ENCODE measurements around the gene MAPK8IP2.
A peak's percentile ranks its signal among the peaks of the same experiment; 100 is the strongest.

Gene MAPK8IP2

GRCh38 chr22:50626850-50627641, 26.5 kb downstream of the MAPK8IP2 start:
- DNase-seq (ENCODE audit: low read depth, low spot score): no peak
- H3K4me3 ChIP-seq (ENCODE audit: low read depth, low read length): peak overlapping the region; percentile 80
- TF ChIP-seq, protein P1, sequence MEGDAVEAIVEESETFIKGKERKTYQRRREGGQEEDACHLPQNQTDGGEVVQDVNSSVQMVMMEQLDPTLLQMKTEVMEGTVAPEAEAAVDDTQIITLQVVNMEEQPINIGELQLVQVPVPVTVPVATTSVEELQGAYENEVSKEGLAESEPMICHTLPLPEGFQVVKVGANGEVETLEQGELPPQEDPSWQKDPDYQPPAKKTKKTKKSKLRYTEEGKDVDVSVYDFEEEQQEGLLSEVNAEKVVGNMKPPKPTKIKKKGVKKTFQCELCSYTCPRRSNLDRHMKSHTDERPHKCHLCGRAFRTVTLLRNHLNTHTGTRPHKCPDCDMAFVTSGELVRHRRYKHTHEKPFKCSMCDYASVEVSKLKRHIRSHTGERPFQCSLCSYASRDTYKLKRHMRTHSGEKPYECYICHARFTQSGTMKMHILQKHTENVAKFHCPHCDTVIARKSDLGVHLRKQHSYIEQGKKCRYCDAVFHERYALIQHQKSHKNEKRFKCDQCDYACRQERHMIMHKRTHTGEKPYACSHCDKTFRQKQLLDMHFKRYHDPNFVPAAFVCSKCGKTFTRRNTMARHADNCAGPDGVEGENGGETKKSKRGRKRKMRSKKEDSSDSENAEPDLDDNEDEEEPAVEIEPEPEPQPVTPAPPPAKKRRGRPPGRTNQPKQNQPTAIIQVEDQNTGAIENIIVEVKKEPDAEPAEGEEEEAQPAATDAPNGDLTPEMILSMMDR (IDR thresholded peaks at IDR 0.05; ENCODE audit: insufficient read depth, low read length, missing control alignments): no peak
- ChIA-PET POLR2A (no interaction called here), CTCF (interaction anchor here (1.2 to 2.3 kb wide), 12 partner anchors 10 to 106 kb away, joined by 3 to 15 read pairs (median 6); partner anchors contain the start of genes SCO2 and SYCE3)

DNA sequence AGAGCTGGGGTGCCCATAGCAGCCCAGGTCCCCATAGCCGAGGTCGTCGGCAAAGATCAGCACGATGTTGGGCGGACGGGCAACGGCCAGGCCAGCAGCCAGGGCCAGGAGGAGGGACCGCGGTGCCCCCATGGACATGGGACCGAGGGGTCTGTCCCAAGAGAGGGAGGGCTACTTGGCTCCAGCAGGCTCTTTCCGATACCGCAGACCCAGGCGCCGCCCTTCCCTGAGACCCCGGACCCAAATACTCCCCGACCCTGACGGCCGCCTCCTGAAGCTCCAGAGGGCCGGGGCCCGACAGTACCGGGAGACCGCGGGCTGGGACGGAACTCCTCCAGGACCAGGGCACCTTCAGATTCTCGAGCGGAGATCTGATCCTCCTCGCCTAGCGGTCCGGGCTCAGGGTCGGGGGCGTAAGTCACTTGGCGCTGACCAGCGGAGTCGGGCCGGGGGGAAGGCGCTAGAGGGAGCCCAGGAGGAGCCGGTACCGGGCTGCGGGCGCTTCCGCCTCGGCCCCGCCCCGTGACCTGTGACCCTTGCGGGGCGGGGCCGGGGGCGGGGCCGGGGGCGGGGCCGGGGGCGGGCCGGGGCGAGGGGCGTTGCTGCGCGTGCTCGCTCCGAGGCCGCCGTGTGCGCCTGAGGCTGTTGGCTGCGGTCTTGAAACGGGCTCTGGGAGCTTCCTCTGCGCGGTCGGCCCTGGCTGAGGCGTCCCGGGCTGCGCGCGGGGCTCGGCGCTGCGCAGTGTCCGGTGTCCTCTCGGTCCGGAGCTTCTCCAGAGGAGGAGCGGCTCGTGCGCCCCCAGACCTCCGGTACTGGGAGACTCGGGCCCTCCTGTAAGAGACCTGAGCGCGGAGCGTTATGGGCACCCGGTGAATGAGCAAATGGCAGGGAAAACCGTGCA, 27.3 kb downstream of the MAPK8IP2 start, which contains the start of gene ARSA:
ARSA (minus strand) TSS at position 511 of the 901 bp plus-strand sequence; CDS start at position 138, 373 bp downstream.
- TF ChIP-seq, protein P1 (IDR thresholded peaks at IDR 0.05; ENCODE audit: insufficient read depth, low read length, missing control alignments): peak; percentile 65
- peak within 1 kb of the TSS; percentile 81 for H3K4me3 ChIP-seq (ENCODE audit: low read depth, low read length)
- DNase-seq (ENCODE audit: low read depth, low spot score): peak; percentile 10
- ChIA-PET CTCF (interaction anchor here (0.7 to 2.3 kb wide), 13 partner anchors 9 to 105 kb away, joined by 3 to 15 read pairs (median 6); partner anchors contain the start of genes SCO2 and SYCE3), POLR2A (no interaction called here)

- ChIA-PET CTCF (interaction anchor here (0.7 to 2.3 kb wide), 10 partner anchors 10 to 105 kb away, joined by 3 to 15 read pairs (median 6); partner anchors contain the start of genes SCO2 and SYCE3), POLR2A (no interaction called here)
- TF ChIP-seq, protein P1 (IDR thresholded peaks at IDR 0.05; ENCODE audit: insufficient read depth, low read length, missing control alignments): no peak
- H3K4me3 ChIP-seq (ENCODE audit: low read depth, low read length): peak overlapping the region; percentile 81
- DNase-seq (ENCODE audit: low read depth, low spot score): no peak
Observed at GRCh38 chr22:50628543-50629134, 28.0 kb downstream of the MAPK8IP2 start.

DNA sequence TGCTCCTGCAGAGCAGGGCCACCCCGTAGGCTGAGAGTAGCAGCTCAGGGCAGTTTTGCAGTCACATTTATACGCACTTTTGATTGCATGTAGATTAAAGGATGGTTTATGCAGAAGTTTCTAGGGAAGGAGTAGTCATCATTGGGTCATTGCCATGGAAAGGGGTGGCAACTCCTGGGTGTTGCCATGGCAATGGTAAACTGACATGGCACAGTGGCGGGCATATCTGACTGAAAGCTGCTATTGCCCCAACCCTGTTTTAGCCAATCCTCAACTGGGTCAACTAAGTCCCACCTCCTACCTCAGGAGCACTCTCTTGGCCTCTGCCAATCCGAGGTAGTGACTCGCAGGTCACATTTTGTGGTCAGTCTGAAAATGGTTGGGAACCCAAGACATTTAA, 29.8 kb downstream of the MAPK8IP2 start:
- DNase-seq (ENCODE audit: low read depth, low spot score): no peak
- TF ChIP-seq, protein P1 (IDR thresholded peaks at IDR 0.05; ENCODE audit: insufficient read depth, low read length, missing control alignments): no peak
- ChIA-PET CTCF (interaction anchor here (1.1 to 1.7 kb wide), 3 partner anchors 10 to 62 kb away, joined by 4 to 10 read pairs (median 6); no protein-coding TSS in a partner anchor), POLR2A (interaction anchor here (0.6 kb wide), 1 partner anchor 809 kb away, joined by 3 read pairs; no protein-coding TSS in a partner anchor)
- no peak overlapping the region for H3K4me3 ChIP-seq (ENCODE audit: low read depth, low read length)

GRCh38 chr22:50633086-50633485, 32.5 kb downstream of the MAPK8IP2 start:
- POLR2A ChIA-PET: no interaction called here
- H3K4me3 ChIP-seq (ENCODE audit: low read depth, low read length): no peak overlapping the region
- CTCF ChIA-PET: interaction anchor here (1.0 to 2.2 kb wide), 2 partner anchors 9 to 59 kb away, joined by 3 to 10 read pairs; no protein-coding TSS in a partner anchor
- TF ChIP-seq, protein P1 (IDR thresholded peaks at IDR 0.05; ENCODE audit: insufficient read depth, low read length, missing control alignments): no peak
- no peak for DNase-seq (ENCODE audit: low read depth, low spot score)

All from AG04449 (cell line).